PFSK-1 (cell line): ENCODE data around the gene CSRP2.

Source experiments
- FOXP2 ChIP-seq: optimal IDR thresholded peaks from 2 replicates; pipeline ENCODE3; 2011; ENCODE audit warnings: borderline replicate concordance, control low read depth, inconsistent platforms; ENCODE audit not compliant: insufficient read depth; ENCODE audit errors: extremely low read length, extremely low read depth
- POLR2AphosphoS5 ChIP-seq: IDR thresholded peaks from 2 replicates; pipeline ENCODE4 v1.6.1; 2012; ENCODE audit warnings: low read depth, mild to moderate bottlenecking, control low read depth, low read length, moderate library complexity
- REST ChIP-seq, 2 experiments: IDR thresholded peaks; 2 replicates each; pipeline versions ENCODE4 v1.6.1 to v1.8.0; 2011 to 2012; ENCODE audit warnings: low read depth in 2 of 2, low read length in 2 of 2, control low read depth in 1 of 2, inconsistent platforms in 1 of 2, mild to moderate bottlenecking in 1 of 2, moderate library complexity in 1 of 2; ENCODE audit not compliant: insufficient read depth in 1 of 2
- SIN3A ChIP-seq: IDR thresholded peaks from 2 replicates; pipeline ENCODE4 v1.6.1; 2012; ENCODE audit warnings: mild to moderate bottlenecking, low read length, moderate library complexity, borderline replicate concordance; ENCODE audit not compliant: insufficient read depth
- TAF1 ChIP-seq: IDR thresholded peaks from 2 replicates; pipeline ENCODE4 v1.6.1; 2012; ENCODE audit warnings: low read length, control low read depth, borderline replicate concordance; ENCODE audit not compliant: insufficient read depth

CSRP2 gene

GRCh38 chr12:76874491-76875190 lies 4.2 kb downstream of the CSRP2 start:
- no peak for TF ChIP-seq FOXP2
- no peak for TF ChIP-seq SIN3A
- no peak for TF ChIP-seq POLR2AphosphoS5
- no peak for TF ChIP-seq REST (IDR thresholded peaks at IDR 0.05; ENCODE audit: insufficient read depth in 1 of 2, low read depth in 2 of 2, low read length in 2 of 2)
- no peak for TF ChIP-seq TAF1

DNA sequence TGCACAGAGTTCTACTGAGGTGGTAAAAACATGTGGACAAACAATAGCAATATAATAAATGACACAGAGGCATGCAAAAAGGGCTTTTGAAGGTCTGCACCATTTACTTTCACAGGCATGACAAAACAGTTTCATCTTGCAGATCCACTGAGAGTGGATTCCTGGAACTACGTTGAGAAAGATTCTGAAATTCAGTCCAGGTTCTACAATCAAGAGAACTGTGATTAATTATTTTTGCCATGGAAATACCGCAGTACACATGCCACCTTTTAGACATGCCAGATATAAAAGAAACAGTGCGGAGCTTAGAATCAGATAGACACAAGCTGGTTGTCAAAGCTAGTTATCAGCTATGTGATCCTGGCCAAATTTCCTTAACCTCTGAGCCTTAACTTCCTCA lies 4.8 kb downstream of the CSRP2 start:
- TF ChIP-seq FOXP2 (no peak), SIN3A (no peak), TAF1 (no peak), POLR2AphosphoS5 (no peak), REST (IDR thresholded peaks at IDR 0.05; ENCODE audit: insufficient read depth in 1 of 2, low read depth in 2 of 2, low read length in 2 of 2) (no peak)

DNA sequence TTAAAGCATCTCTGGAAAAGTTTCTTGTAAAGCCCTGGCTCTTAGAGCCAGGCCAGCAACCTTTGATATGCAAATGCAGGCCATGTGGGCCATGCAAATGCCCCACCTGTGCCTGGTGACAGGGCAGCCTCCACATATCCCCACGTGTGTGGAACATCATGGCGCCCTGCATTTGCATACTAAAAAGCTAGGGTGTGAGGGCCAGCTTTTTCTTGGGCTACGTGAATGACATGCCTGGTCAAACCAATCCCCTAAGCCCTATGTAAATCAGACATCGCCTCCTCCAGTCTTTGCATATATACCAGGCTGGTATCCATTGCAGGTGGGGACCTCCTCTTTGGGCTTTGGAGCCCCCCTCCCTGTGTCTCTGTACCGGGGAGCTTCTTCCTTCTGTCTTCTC lies 6.4 kb downstream of the CSRP2 start:
- TF ChIP-seq POLR2AphosphoS5 (no peak), SIN3A (no peak), TAF1 (no peak), REST (IDR thresholded peaks at IDR 0.05; ENCODE audit: insufficient read depth in 1 of 2, low read depth in 2 of 2, low read length in 2 of 2) (no peak), FOXP2 (no peak)

GRCh38 chr12:76871742-76872141 lies 7.1 kb downstream of the CSRP2 start:
- TF ChIP-seq REST (IDR thresholded peaks at IDR 0.05; ENCODE audit: insufficient read depth in 1 of 2, low read depth in 2 of 2, low read length in 2 of 2), result no peak
- no peak for TF ChIP-seq SIN3A
- TF ChIP-seq FOXP2, result no peak
- no peak for TF ChIP-seq TAF1
- TF ChIP-seq POLR2AphosphoS5, result no peak
